ENCODE data around the gene WNT10A. TPM values are rescaled to one million over a fixed set of nuclear protein-coding genes. Genes with fewer than 3 reads are reported as not detected.

Gene WNT10A
- total and polyA plus RNA-seq, 10 of the 15 experiments (the other 5 are each of a cell fraction or from before 2014, with no cell fraction given): 0.61 to 45.0 (median 6.9) TPM

DNA sequence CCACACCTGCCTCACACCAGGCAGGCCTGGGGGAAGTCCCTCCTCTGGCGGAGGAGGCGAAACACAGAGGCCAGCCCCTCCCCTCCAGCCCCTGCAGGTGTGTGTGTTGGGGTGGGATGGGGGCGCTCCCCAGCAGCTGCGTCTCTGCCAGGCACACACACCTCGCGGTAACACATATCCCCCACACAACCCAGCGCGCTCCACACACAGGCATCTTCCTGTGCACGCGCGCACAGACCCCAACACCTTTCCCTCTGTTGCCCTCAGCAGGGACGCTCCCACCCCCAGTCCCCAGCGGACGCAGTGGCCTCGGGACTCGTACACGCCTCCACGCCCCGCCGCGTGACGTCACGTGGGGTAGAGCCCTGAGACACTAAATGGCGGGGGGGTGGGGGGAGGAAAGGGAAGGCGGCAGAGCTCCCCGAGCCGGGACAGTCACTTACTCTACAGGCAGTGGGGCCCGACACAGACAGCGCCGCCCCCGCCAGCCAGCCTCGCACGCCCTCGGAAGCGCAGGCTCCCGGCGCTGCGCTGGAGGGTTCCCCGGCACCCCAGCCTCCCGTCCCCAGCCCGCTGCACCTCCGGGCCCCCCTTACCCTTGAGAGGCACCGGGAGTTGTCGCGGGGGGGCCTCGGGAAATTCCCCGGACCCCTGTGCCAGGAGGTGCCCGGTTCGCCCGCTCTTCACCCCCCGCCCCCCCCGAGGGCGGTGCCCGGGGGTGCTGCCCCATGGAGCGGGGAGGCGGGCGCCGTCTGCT, at the start of gene WNT10A (continued):
- TF ChIP-seq, protein P1, sequence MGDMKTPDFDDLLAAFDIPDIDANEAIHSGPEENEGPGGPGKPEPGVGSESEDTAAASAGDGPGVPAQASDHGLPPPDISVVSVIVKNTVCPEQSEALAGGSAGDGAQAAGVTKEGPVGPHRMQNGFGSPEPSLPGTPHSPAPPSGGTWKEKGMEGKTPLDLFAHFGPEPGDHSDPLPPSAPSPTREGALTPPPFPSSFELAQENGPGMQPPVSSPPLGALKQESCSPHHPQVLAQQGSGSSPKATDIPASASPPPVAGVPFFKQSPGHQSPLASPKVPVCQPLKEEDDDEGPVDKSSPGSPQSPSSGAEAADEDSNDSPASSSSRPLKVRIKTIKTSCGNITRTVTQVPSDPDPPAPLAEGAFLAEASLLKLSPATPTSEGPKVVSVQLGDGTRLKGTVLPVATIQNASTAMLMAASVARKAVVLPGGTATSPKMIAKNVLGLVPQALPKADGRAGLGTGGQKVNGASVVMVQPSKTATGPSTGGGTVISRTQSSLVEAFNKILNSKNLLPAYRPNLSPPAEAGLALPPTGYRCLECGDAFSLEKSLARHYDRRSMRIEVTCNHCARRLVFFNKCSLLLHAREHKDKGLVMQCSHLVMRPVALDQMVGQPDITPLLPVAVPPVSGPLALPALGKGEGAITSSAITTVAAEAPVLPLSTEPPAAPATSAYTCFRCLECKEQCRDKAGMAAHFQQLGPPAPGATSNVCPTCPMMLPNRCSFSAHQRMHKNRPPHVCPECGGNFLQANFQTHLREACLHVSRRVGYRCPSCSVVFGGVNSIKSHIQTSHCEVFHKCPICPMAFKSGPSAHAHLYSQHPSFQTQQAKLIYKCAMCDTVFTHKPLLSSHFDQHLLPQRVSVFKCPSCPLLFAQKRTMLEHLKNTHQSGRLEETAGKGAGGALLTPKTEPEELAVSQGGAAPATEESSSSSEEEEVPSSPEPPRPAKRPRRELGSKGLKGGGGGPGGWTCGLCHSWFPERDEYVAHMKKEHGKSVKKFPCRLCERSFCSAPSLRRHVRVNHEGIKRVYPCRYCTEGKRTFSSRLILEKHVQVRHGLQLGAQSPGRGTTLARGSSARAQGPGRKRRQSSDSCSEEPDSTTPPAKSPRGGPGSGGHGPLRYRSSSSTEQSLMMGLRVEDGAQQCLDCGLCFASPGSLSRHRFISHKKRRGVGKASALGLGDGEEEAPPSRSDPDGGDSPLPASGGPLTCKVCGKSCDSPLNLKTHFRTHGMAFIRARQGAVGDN (IDR thresholded peaks at IDR 0.05): peak; percentile 63
- TF ChIP-seq HDGF (IDR thresholded peaks at IDR 0.05) (peak; percentile 99), RAD21 (IDR thresholded peaks at IDR 0.05; ENCODE audit: insufficient read depth, low read depth, low read length) (no peak), HCFC1 (IDR thresholded peaks at IDR 0.05; ENCODE audit: low read length) (0 out of 2 replicates have a peak, but pooled peaks have one; percentile 4), PAX5 (IDR thresholded peaks at IDR 0.05; ENCODE audit: borderline replicate concordance, low read depth, low read length) (peak; percentile 17; the same call in 1 of the 2 replicates), ZBED1 (IDR thresholded peaks at IDR 0.05; ENCODE audit: borderline replicate concordance) (peak; percentile 23; the same call in 1 of the 2 replicates), ZNF384 (IDR thresholded peaks at IDR 0.05; ENCODE audit: borderline replicate concordance, low read depth, low read length) (no peak), PML (IDR thresholded peaks at IDR 0.05; ENCODE audit: low read length) (no peak), KLF5 (IDR thresholded peaks at IDR 0.05; ENCODE audit: partially characterized antibody) (no peak), MYB (IDR thresholded peaks at IDR 0.05; ENCODE audit: borderline replicate concordance, low read depth, low read length) (no peak), ZNF24 (IDR thresholded peaks at IDR 0.05) (no peak; the same call in 1 of the 2 replicates), RFX5 (IDR thresholded peaks at IDR 0.05; ENCODE audit: low read depth, low read length) (no peak; the same call in 1 of the 2 replicates), MEF2B (IDR thresholded peaks at IDR 0.05; ENCODE audit: partially characterized antibody, poor library complexity, severe bottlenecking) (peak; percentile 84), HDAC6 (IDR thresholded peaks at IDR 0.05; ENCODE audit: unreplicated experiment) (peak; percentile 5), ZNF622 (IDR thresholded peaks at IDR 0.05) (no peak), ZNF207 (IDR thresholded peaks at IDR 0.05; ENCODE audit: borderline replicate concordance) (no peak)
- TF ChIP-seq, protein P2, sequence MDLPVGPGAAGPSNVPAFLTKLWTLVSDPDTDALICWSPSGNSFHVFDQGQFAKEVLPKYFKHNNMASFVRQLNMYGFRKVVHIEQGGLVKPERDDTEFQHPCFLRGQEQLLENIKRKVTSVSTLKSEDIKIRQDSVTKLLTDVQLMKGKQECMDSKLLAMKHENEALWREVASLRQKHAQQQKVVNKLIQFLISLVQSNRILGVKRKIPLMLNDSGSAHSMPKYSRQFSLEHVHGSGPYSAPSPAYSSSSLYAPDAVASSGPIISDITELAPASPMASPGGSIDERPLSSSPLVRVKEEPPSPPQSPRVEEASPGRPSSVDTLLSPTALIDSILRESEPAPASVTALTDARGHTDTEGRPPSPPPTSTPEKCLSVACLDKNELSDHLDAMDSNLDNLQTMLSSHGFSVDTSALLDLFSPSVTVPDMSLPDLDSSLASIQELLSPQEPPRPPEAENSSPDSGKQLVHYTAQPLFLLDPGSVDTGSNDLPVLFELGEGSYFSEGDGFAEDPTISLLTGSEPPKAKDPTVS (IDR thresholded peaks at IDR 0.05; ENCODE audit: low read depth, low read length): no peak
- TF ChIP-seq, protein P3, sequence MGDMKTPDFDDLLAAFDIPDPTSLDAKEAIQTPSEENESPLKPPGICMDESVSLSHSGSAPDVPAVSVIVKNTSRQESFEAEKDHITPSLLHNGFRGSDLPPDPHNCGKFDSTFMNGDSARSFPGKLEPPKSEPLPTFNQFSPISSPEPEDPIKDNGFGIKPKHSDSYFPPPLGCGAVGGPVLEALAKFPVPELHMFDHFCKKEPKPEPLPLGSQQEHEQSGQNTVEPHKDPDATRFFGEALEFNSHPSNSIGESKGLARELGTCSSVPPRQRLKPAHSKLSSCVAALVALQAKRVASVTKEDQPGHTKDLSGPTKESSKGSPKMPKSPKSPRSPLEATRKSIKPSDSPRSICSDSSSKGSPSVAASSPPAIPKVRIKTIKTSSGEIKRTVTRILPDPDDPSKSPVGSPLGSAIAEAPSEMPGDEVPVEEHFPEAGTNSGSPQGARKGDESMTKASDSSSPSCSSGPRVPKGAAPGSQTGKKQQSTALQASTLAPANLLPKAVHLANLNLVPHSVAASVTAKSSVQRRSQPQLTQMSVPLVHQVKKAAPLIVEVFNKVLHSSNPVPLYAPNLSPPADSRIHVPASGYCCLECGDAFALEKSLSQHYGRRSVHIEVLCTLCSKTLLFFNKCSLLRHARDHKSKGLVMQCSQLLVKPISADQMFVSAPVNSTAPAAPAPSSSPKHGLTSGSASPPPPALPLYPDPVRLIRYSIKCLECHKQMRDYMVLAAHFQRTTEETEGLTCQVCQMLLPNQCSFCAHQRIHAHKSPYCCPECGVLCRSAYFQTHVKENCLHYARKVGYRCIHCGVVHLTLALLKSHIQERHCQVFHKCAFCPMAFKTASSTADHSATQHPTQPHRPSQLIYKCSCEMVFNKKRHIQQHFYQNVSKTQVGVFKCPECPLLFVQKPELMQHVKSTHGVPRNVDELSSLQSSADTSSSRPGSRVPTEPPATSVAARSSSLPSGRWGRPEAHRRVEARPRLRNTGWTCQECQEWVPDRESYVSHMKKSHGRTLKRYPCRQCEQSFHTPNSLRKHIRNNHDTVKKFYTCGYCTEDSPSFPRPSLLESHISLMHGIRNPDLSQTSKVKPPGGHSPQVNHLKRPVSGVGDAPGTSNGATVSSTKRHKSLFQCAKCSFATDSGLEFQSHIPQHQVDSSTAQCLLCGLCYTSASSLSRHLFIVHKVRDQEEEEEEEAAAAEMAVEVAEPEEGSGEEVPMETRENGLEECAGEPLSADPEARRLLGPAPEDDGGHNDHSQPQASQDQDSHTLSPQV (IDR thresholded peaks at IDR 0.05): no peak

Measured in GM12878 (cell line).